GM12864 (cell line): Measurements from ENCODE around the gene C1QBP.
A peak's percentile ranks its signal among the peaks of the same experiment; 100 is the strongest.
"Not testable (repeated sequence)": the region's sequence is repeated elsewhere in the genome, so short reads cannot be mapped to it uniquely, and the experiment has no call there.

Source experiments
- DNase-seq: peaks from one replicate; pipeline ENCODE4 v3.0.0-alpha.2; 2011; ENCODE audit warnings: low read depth
- H3K4me3 ChIP-seq: 2 replicates; pipeline ENCODE4 v1.5.1; 2011; ENCODE audit warnings: mild to moderate bottlenecking, low read depth, low read length, control low read depth
- TF ChIP-seq, protein P1 (sequence below): IDR thresholded peaks from 2 replicates; pipeline ENCODE4 v1.5.1; 2011; ENCODE audit warnings: low read depth, mild to moderate bottlenecking, moderate library complexity, low read length, control low read depth, inconsistent platforms; ENCODE audit errors: missing control alignments

Gene C1QBP

DNA sequence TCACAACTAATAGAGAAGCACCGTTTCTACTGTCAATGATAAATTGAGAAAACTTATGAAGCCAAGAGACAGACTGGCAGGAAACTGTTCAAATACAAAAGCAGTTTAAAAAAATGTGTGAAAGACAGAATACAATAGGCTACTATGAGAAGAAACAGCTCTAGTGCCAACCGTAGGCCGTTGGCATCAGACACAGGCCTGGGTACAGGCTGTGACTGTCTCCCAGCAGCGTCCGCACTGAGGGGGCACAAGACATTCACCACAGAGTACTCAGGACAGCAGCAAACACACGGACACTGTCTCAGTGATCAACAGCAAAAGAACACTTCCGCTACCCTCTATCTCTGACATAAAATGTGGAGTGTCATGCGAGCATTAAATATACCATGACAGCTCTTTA is 7.8 kb upstream of the C1QBP start:
- no peak overlapping the region for H3K4me3 ChIP-seq
- no peak for DNase-seq
- TF ChIP-seq, protein P1, sequence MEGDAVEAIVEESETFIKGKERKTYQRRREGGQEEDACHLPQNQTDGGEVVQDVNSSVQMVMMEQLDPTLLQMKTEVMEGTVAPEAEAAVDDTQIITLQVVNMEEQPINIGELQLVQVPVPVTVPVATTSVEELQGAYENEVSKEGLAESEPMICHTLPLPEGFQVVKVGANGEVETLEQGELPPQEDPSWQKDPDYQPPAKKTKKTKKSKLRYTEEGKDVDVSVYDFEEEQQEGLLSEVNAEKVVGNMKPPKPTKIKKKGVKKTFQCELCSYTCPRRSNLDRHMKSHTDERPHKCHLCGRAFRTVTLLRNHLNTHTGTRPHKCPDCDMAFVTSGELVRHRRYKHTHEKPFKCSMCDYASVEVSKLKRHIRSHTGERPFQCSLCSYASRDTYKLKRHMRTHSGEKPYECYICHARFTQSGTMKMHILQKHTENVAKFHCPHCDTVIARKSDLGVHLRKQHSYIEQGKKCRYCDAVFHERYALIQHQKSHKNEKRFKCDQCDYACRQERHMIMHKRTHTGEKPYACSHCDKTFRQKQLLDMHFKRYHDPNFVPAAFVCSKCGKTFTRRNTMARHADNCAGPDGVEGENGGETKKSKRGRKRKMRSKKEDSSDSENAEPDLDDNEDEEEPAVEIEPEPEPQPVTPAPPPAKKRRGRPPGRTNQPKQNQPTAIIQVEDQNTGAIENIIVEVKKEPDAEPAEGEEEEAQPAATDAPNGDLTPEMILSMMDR = no peak

DNA sequence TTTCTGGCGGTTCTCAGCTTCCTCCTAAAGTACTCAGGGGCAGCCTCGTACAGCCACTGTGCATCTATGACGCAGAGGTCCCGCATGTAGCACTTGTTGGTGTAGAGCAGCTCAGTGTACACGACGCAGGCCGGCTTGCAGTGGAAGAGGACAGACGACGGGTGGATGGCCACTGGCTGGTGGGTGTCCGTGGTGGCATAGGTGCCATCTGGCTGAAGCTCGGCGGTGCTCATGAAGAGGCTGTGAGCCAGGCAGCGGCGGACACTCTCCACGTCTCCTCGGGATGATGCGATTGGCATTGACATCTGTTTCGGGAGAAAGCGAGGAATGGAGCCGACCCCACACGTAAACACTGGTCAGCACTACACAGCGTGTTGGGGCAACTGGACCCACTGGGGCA is 5.3 kb upstream of the C1QBP start:
- TF ChIP-seq, protein P1 = no peak
- no peak for DNase-seq
- no peak overlapping the region for H3K4me3 ChIP-seq

DNA sequence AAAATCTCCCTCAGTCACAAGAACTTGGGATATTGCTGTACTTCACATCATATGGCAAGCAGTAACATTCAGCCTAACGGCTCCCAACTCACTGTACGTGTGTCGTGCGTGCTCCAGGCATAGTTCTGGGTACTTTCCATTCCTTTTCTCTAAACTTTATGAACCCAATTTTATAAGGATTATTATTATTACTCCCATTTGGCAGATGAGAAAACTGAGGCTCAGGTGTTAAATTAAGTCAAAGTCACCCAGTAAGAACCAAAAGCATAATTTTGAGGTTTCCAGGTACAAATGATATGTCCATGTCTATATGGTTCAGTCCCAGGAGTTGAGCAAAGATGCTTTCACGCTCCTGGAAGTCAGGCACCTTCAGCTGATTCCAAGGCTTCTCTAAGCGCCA is 4.8 kb upstream of the C1QBP start:
- TF ChIP-seq, protein P1 = no peak
- H3K4me3 ChIP-seq = no peak overlapping the region
- DNase-seq = no peak

DNA sequence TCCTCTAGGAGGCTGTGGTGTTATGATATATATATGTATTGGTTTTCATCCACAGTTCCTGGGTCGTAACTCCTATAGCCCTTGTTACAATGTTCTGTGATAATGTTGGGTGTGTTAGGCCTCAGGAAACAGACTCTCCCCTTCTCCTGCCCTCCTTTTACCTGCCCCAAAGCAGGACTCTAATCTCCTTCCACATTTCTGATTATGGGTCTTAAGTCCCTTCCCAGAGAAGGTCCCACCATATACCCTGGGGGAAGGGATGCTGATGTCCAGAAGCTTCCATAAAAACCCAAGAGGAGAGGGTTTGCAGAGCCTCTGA is 450 bp upstream of the C1QBP start:
- TF ChIP-seq, protein P1 = no peak
- DNase-seq = no peak
- peak overlapping the region; percentile 87 for H3K4me3 ChIP-seq

DNA sequence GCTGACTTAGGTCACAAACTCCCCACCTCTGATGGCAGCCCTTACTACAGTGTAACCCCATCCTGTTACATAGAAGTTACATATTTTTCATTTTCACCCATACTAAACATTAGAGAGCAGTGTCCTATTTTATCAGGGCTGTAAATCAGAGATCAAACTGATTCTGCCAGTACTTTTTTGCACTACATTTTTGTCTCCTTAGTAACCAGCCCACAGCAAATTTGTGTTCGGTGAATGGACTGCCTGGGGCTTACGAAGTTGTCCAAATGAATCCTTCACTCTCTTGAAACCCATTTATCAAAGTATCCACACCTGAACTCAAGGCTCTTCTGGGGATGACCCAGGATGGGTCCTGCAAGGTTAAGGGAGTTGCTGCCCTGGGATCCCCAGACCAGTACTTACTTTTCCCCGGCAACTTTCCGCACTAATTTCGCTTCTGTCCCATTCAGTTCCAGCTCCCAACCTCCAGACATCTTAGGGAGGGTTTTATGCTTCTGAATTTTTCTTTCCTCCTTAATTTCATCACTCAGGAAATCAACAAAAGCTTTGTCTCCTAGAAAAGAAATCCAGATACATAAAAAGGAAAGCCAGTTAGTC is 1.1 kb downstream of the C1QBP start:
- peak overlapping the region; percentile 87 for H3K4me3 ChIP-seq
- DNase-seq = no peak
- TF ChIP-seq, protein P1 = no peak

DNA sequence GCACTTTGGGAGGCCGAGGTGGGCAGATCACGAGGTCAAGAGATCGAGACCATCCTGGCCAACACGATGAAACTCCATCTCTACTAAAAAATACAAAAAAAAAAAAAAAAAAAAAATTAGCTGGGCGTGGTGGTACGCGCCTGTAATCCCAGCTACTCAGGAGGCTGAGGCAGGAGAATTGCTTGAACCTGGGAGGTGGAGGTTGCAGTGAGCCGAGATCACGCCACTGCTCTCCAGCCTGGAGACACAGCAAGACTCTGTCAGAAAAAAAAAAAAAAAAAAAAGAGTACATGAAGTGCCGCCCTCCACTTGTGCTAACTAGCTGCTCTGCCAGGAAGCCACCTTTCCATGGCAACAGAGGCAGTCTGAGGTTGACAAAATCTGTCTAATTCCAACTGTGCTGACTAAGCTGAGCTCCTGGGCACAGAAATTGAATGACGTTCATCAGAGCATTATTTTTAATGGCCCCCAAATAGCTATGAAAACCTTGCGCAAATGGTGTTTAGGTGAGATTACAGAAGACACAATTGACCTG is 3.1 kb downstream of the C1QBP start:
- not testable (repeated sequence) for H3K4me3 ChIP-seq, DNase-seq

DNA sequence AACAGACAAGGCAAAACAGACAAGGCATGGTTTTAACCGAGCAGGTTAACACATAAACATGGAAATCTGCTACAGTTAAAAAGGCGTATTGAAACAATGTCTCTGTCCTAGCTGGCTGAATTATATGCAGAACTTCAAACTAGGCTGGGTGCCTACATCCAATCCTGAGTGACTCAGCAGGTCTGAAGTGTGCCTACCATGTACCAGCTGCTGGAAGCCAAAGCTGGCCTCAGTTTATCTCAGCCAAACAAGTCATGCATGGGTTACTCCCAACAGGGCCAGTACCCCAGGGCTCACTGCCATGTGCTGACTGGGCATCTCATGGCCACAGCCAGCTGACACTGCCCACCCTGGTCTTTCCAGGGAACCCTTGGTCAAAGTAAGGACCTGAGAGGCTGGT is 4.0 kb downstream of the C1QBP start:
- DNase-seq = no peak
- TF ChIP-seq, protein P1 = no peak
- H3K4me3 ChIP-seq = no peak overlapping the region
